HPDE6-E6E7 (cell line): ENCODE measurements around the gene BTN3A1.

Source experiments
- DNase-seq: peaks from one replicate; pipeline ENCODE4 v3.0.0; 2011; ENCODE audit warnings: missing footprints; ENCODE audit errors: extremely low spot score

BTN3A1 gene

DNA sequence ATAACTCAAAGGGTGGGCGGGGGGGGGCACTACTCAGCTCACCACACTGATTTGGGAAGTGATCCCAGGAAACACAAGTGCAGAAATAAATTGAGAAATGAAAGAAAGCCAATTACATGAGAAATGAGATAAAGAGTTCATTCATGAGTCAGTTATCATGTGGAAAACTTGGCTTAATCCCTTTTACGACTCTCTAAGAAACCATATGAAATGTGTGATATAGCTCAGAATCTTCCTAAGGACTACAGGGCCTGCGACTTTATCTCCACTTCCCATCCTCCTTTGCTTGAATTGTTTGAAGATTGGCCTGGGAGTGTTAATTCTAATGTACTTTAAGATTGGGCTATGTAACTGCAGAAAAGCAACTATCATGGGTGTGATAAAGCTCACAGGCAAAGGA is 22.8 kb upstream of the BTN3A1 start:
- no peak for DNase-seq

DNA sequence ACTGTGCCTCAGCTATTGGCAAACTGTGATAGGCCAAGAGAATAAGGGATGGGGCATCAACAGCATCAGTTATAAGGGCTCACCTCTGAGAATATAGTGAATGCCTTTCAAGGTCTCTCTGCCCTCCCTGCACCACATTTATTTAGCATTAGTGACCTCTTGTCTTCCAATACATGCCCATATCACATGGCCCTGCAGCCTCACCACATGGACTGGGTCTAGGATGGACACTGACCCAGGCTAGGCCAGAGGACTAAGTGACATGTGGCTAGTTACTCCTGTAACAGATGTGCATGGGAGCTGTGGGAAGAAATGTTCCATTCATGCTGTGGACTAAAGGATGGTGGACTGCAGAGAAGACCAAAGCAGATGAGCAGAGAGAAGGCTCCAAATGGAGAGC is 22.3 kb upstream of the BTN3A1 start:
- no peak for DNase-seq

DNA sequence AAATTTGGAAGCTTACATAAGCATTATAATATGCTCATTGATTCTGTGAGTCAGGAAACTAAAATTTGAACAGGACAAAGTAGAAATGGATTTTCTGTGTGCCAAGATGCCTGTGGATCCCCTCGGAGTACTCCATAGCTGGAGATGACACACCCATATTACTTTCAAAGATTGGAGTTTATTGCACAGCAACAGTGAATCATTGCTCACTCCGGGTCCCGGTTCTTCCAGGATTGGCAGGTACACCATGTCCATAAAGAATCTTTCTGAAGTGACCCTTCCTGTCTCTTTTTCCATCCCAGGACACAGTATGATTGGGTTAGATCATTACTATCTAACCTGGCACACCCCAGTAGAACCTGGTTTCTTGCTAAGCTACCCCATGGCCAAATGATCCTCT is 21.8 kb upstream of the BTN3A1 start:
- no peak for DNase-seq

DNA sequence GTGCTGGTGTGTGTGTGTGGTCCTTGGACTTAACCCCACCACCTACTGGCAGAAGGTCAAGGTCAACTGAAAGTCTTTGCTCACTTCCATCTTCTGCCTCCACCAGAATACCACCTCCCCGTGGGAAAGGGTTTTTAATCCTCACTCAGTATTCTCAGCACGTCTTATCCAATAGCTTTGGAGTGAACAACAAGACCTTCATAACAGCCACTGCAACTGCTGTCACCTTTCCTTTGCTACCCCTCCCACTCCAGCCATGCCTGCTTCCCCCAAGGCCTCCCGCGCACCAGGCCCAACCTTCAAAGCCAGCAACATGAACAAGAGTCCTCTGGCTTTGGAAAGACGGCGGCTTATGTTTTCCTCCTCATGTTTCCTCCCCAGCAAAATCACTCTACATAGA is 20.0 kb upstream of the BTN3A1 start:
- DNase-seq = no peak

DNA sequence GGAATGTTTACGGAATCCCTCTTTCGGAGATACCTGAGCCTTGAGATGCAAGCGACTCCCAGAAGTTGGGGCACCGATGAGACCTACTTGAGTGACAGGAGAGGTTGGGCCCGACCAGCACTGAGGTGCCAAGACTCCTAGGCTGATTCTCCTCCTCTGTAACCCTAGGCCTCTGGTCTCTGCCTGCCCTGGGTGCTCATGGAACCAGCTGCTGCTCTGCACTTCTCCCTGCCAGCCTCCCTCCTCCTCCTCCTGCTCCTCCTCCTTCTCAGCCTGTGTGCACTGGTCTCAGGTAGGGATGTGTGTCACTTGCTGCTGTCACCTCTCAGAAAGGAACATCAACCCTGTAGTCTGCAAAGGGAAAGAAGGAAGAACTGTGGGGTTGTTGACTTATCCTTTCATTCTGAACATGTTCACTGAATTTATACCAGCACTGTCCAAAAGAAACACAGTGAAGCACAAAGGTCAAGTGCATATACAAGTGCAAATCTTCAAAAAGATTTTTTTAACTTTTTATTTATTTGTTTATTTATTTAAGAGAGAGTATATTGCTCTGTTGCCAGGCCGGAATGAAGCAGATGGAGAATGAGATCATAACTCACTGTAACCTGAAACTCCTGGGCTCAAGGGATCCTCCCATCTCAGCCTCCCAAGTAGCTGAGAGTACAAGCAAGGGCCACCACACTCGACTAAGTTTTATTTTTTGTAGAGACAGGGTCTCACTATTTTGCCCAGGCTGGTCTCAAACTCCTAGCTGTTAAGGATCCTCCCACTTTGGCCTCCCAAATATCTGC is 18.3 kb upstream of the BTN3A1 start:
- no peak for DNase-seq

DNA sequence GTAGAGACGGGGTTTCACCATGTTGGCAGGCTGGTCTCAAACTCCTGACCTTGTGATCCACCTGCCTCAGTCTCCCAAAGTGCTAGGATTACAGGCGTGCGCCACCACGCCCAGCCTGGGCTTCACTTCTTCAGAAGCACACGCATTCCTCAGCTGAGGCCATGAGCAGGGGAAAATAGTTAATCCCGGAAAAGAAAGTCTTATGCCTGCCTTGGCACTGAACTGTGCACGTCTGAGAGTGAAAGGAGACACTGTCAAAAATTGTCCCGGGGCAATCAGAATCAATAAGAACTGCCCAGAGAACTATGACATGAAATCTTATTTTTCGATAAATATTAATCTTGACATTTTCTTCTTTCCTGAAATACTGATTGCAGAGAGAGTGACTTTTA is 16.3 kb upstream of the BTN3A1 start:
- DNase-seq = no peak

DNA sequence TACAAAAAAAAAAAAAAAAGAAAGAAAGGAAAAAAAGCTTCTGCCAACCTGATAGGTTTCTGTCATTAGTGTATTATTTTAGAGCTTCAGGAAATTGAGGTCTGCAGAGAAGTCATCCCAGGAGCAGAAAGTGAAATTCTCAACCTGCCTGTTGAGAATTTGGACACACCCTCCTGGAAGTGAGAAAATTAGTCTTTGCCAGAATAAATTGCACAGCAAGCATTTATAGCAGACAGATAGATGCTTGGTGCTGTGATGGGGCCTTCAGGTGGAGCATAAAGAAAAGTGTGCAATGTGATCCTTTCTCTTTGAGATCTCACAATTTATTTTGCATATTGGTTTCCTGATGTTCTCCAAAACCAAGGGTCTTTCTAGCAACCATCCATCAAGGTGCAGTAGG is 14.5 kb upstream of the BTN3A1 start:
- no peak for DNase-seq

DNA sequence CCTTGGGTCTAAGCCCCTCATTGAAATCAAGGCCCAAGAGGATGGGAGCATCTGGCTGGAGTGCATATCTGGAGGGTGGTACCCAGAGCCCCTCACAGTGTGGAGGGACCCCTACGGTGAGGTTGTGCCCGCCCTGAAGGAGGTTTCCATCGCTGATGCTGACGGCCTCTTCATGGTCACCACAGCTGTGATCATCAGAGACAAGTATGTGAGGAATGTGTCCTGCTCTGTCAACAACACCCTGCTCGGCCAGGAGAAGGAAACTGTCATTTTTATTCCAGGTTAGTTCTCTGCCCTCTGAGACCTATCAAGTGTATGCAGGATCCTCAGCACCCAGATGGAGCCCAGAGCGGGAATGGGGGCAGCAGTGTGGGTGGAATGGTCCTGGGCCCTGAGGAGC is 14.1 kb upstream of the BTN3A1 start:
- no peak for DNase-seq

DNA sequence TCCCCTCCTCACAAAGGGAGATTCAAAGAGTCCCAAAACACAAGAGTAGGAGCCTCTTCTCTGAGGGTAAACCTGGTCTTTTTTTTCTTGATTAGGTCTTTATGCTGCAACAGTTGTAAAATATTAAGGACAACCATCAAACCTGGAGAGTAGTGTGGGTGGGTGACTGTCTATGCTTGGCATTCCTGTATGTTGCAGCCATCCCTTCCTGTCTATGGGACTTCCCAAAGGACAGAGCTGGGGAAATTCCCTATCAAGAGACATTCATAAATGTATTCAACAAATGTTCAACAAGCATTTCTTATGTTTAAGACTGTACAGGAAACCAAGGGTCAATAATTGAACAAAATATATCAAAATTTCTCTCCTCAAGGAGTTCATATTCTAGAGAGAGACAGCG is 13.6 kb upstream of the BTN3A1 start:
- DNase-seq = no peak

DNA sequence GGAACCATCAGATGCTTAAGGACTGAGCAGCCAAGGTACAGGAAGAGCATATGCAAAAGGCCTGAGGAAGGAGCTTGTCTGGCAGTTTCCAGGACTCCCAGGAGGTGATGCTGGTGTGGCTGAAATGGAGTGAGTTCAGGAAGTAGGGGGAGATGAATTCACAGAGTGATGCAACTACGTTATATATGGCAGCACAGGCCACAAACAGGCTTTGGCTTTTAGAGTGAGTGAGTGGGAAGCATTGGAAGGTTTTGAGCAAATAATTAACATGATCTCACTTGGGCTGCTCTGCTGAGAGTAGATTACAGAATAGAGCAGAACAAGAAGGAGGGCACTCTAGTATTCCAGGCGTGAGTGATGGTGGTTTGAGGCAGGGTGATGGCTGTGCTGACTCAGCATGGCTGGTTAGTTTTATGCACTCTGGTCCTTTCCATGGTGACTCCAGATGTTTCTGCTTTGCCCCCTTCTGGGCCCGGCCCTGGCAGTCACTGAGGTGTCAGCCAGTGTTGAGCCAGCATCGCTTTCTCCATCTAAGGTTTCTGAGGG is 12.7 kb upstream of the BTN3A1 start:
- DNase-seq = no peak

DNA sequence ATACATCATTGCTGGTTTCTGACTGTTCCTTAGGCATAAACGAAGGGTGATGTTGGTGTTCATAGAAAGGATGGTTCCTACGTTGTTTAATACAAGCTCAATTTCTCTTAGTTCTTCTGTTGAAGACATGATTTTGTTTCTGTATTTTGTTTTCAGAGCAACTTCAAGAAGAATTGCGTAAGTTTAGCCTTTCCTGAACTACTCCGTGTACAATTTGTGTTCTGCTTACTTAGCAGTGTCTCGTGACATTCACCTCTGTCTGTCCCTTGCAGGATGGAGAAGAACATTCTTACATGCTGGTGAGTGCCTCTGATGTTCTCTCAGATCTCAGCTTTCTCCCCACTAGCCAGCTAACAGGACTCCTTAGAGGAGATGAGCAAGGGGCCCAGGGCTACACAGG is 11.5 kb upstream of the BTN3A1 start:
- DNase-seq = no peak

DNA sequence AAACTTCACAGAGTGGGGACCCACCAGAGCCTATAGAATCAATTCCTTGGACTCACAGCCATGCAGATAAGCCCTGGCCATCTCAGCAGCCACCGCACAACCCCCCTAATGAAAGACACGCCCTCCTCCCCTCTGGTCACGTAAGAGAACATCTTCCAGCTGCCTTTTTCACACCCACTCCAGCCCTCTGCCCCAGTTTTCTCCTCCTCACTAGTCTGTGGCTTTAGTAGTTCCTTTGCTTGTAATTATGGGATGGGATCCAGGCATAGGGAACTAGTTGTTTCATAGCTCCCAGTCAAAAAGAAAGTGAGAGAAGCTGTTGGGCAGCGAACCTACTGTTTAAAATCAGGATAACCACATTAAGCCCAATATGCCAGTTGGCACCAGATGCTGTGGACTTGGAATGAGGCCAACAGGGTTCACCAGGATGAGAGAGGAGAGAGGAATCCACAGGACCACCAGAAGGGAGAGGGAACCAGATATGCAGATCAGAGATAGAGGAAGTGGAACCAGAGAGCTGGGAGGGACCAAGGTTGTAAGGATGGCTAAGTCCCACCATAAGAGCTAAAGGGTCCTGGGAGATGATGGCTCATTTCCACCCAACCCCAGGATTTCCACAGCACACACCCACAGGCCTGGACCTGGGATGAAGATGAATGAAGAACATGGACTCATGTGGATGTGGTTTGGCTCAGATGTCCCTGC is 9.0 kb upstream of the BTN3A1 start:
- no peak for DNase-seq

DNA sequence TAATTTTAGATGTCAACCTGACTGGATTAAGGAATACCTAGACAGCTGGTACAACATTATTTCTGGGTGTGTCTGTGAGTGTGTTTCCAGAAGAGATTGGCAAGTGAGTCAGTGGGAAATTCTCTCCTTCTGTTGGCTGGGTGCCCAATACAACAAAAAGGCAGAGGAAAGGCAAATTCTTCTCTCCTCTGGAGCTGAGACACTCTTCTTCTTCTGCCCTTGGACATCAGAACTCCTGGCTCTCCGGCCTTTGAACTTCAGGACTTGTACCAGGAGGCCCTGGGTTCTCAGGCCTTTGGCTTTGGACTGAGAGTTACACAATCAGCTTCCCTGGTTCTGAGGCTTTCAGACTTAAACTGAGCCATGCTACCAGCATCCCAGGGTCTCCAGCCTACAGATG is 7.8 kb upstream of the BTN3A1 start:
- peak; percentile 14 for DNase-seq

DNA sequence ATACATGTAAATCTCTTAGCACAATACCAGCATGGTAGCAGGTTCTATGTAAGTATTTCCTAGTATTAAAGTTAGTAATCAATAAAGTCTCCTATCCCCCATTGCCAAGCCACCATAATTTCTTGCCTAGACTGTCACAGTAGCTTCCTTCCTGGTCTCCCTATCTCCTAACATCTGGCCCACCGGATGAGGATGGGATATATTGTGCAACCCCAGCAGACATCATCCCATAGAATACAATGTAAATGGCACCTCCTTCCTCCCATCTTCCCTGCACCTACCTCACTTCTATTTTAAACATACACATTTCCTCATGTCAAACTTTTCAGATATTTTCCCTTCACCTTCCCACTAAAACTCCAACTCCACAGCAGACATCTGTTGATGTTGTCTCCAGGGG is 3.5 kb upstream of the BTN3A1 start:
- DNase-seq = no peak

DNA sequence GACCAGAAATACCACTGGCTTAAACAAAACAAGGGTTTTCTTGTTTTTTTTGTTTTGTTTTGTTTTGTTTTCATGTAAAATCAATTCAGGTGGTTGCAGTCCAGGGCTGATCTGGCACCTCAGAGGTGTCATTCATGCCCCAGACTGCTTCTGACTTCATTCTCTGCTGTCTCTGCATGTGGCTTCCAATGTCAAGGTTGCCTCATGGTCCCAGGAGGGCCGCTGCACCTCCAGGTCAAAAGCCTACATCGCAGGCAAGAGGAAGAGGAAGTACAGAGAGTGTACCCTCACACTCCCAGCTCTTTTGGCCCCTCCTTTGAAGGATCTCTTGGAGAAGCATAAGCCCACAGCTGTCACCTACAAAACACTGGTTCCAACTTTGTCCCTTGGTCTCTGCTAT is 1.4 kb upstream of the BTN3A1 start:
- DNase-seq = no peak

DNA sequence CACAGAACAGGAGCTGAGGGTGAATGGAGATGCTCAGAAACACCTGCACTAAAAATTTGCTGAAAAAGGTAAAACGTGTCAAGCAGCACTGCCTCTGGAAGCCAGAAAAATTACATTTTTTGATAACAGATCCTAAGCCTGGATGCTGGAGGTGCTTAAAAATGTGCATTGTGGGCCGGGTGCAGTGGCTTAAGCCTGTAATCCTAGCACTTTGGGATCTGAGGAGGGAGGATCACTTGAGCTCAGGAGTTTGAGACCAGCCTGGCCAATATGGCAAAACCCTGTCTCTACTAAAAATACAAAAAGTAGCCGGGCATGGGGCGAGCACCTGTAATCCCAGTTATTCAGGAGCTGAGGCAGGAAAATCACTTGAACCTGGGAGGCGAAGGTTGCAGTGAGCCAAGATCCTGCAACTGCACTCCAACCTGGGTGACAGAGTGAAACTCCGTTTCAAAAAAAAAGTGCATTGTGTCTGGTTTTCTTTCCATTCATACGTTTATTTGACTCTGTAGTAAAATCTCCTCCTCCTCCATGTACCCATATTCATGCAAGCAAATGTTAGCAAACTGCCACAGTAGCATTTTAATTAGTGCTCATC is 587 bp upstream of the BTN3A1 start:
- no peak for DNase-seq

DNA sequence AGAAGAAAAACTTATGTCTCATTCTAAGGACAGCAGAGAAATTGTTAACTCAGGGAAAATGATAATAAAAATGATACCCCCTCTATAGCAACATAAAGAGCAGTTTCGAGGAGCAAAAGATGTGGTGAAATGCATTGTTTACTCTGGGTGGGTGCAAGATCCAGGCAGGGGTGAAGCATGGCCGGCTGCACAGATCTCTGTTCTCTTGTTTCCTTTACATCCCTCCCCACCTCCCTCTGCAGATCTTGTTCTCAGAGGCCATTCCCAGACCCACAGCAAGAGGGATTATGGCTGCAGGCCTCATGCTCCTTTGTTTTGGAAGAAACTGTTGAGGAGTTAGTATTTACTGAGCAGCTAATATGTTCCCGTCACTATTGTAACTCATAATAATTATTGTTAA is 1.8 kb downstream of the BTN3A1 start:
- no peak for DNase-seq

DNA sequence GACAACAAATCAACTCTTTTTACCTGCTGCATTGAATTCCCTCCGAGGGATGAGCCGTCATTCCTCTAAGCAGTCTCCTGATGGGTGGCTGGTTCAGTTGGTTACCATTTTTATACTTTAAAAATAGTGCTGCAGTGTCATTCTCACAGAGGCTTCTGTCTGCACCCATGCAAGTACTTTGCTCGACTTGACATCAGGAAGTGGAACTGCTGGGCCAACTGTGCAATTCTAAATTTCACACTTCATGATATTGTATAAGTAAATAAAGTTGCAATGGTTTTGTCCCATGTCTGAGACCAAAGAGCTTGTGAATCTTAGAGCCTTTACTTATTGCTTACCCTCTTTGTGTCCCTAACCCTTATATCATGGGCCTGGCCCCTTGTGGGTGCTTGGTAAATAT is 2.5 kb downstream of the BTN3A1 start:
- no peak for DNase-seq

DNA sequence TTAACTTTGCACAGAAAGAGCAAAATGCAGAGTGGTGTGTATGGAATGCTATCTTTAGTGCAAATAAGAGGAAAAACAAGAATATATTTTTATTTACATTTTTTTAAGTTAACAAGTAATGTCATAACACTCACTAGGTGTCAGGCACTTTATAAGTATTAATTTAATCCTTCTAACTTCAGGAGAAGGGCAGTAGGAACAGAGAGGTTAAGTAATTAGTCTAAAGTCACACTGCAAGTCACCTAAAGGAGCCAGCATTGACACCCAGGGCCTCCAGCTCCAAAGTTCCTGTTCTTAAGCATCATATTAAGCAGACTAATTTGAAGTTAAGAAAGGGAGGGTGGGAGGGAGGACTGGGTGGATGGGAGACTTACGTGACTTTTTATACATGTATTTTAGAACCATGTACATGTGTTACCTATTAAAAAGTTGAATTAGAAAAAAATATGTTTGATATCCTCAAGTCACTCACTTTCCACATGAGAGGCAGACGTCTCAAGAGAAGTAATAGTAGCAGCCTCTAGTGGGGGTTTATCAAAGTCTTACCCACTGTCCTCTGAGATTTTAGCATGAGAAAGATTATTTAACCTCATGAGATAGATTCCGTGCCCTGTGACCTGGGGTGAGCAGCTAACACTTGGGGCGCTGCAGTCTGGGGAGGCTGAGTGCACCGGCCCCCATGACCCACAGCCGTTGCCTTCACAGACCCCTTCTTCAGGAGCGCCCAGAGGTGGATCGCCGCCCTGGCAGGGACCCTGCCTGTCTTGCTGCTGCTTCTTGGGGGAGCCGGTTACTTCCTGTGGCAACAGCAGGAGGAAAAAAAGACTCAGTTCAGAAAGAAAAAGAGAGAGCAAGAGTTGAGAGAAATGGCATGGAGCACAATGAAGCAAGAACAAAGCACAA is 7.0 kb downstream of the BTN3A1 start:
- no peak for DNase-seq

DNA sequence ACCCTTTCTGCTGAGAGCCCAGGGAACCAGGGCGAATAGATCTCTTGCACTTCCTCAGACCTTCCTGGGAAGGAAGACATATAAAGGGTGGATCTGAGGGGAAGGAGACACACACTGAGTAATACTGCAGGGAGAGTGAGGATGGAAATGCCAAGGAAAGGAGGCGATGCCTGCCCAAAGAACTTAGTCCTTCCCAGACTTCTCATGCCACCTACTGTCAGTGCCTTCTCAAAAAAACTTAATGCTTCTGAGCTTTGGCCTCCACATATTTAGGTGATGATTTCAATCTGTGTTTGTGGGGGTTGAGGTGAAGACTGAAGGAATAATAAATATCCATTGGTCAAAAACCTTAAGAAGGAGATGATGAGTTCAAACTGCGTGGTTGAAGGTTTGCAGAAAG is 9.7 kb downstream of the BTN3A1 start:
- no peak for DNase-seq

DNA sequence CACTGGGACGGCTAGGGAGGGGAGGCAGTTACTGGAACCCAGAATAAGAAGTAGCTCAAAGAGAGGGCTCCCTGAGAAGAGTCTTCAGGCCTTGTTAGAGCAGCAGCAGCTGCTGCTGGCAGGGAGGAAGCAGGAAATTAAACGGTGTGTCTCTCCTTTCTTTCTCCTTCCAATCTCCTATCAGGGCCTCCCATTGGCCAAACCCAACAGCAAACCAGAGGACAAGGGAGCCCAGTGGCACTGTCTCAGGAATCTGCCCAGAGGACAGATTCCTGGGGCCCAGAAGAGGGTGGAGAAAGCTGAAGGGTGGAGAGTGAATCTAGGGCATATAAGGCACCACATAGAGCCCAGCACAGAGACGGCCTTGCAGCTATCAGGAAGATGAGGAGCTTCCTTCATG is 10.2 kb downstream of the BTN3A1 start:
- DNase-seq = no peak

DNA sequence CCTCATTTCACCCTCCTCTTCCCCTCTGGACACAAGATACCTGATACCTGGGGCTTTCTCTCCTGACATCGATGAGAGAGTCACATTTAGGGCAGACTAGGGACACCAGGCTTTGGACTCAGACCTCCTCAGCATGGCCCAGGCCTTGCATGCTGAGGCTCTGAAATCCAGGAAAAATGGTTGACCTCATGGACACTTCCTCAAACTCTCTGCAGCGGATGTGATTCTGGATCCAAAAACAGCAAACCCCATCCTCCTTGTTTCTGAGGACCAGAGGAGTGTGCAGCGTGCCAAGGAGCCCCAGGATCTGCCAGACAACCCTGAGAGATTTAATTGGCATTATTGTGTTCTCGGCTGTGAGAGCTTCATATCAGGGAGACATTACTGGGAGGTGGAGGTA is 10.9 kb downstream of the BTN3A1 start:
- DNase-seq = no peak
